Amygdala (tissue), 56 donors: ENCODE results near the gene ARNT2.

Experiments used
- DNase-seq, 56 donors: peaks; one replicate each; lab custom pipeline; 2025; lab: John Stamatoyannopoulos, UW

Gene ARNT2

GRCh38 chr15:80607287-80607980, 203.3 kb downstream of the ARNT2 start:
- DNase-seq, result no peak

- DNase-seq, result no peak
Measured at GRCh38 chr15:80608688-80609087, 204.5 kb downstream of the ARNT2 start.

GRCh38 chr15:80609091-80609490, 204.9 kb downstream of the ARNT2 start:
- DNase-seq, result no peak

GRCh38 chr15:80609512-80609946, 205.3 kb downstream of the ARNT2 start:
- no peak for DNase-seq

DNA sequence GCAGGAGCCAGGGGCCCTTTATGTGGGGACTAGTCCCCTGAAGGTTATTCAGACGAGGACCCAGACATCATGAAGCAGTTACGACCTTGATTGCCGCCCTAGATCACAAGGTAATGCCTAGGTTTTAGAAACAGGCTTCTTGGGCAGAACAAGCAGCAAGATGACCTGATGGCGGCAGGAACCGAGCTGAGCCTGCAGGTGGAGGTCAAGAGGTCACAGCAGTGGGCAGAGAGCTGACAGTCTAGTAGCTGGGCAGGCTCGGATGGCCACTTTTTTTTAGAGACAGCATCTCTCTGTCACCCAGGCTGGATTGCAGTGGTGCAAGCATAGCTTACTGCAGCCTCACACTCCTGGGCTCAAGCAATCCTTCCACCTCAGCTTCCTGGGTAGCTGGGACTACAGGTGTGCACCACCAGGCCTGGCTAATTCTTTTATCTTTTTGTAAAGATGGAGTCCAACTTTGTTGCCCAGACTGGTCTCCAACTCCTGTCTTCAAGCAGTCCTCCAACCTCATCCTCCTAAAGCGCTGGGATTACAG, 207.4 kb downstream of the ARNT2 start:
- DNase-seq, result no peak

- no peak for DNase-seq
Measured at GRCh38 chr15:80612118-80612823, 208.1 kb downstream of the ARNT2 start.

GRCh38 chr15:80613762-80614365, 209.7 kb downstream of the ARNT2 start:
- DNase-seq, result no peak

- no peak for DNase-seq
Measured at GRCh38 chr15:80614711-80615360, 210.7 kb downstream of the ARNT2 start.

DNA sequence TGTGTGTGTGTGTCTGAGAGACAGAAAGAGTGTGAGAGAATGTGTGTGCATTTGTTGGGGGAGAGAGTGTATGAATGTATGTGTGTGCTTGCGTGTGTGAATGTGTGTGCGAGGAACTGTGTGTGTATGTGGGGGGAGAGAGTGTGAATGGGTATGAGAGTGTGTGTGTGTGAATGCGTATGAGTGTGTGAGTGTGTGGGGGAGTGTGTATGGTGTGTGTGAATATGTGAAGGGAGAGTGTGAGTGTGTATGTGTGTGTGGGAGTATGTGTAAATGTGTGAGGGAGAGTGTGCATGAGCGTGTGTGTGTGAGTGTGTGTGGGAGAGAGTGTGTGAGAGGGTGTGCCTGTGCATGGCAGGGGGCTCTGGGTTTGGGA, 211.2 kb downstream of the ARNT2 start:
- no peak for DNase-seq

GRCh38 chr15:80615783-80616391, 211.7 kb downstream of the ARNT2 start:
- DNase-seq, result peak in 1 of 56 donors; percentile 1

DNA sequence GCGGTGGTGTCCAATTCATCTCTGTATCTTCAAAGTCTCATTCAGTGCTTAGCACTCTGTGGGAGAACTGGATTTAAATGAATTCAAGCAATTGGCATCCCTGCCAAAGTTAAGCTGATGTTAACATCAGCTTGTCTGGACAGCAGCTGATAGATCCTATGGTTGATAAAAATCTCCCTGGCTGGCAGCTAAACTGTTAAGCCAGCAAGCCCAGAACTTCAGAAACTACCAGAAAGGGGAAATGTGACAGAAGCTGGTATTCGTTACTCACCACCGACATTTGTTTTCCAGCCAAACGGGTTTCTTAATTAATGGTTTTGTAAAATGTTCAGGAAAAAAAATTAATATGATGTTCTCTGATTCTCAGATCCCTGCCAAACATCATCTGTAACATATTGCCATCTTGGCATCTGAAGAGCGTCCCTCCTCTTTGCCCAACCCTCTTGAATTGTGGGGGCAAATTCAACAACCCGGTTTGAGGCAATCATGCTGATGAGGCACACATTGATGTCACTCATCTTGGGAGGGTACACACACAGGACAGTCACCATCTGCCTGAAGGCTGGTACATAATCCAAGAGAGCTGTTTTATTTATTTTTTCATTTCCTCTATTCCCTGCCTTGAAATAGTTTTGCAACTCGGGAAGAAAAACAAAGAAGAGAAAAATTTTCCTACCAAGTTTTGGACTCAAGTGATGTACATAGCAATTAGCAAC, 214.7 kb downstream of the ARNT2 start:
- peak in 1 of 56 donors; percentile 15 for DNase-seq

DNA sequence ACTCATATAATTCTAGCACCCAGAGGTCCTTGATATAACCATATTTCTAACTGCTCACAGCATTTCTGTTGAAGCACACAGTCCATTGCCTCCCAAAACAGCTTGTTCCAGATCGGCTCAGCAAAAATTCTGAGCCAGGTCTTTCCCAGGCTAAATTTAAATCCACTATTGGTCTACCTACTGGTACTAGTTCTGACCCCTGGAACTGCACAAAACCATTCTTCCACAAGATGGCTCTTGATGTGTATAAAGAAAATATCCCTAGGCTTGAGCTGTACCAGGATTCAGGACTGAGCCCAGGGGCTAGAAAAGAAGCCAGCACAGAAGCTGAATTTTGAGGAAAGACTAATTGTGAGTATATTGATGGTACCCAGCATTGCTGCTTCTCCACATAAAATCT, 215.5 kb downstream of the ARNT2 start:
- no peak for DNase-seq

- no peak for DNase-seq
Measured at GRCh38 chr15:80620141-80620540, 216.0 kb downstream of the ARNT2 start.

DNA sequence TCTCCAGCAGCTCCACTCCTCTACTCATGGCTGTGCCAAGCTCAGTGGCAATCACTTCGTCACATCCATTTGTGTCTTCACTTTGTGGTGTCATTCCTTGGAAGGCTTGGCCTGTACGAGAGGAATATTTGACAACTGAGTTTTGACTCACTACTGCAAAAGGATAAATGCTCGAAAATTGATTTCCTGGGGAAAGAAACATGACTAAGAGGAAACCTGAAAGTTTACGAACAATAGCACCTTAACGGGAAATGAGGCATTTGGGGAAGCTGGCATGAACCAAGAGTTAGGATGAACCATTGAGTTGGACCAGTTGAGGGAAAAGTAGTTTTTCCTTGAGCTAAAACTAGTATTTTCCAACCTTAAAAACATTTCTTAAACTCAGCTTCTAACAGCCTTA, 216.7 kb downstream of the ARNT2 start:
- DNase-seq, result no peak

DNA sequence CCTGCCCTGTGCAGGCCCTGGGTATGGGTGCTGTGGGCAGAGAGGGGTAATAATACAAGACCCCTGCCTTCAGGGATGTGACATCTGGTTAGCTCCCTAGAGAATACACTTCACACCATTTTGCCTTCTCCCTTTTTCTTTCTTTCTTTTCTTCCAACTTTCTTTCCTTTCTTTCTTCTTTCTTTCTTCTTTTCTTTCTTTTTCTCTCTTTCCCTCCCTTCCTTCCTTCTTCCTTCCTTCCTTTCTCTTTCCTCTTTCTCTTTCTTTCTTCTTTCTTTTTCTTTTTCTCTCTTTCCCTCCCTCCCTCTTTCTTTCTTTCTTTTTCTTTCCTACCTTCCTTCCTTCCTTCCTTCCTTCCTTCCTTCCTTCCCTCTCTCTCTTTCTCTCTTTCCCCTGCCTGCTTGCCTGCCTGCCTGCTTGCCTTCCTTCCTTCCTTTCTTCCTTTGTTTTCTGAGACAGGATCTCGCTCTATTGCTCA, 222.5 kb downstream of the ARNT2 start:
- DNase-seq, result no peak

GRCh38 chr15:80629355-80629754, 225.2 kb downstream of the ARNT2 start:
- no peak for DNase-seq

- DNase-seq, result no peak
Measured at GRCh38 chr15:80630981-80631380, 226.8 kb downstream of the ARNT2 start.

DNA sequence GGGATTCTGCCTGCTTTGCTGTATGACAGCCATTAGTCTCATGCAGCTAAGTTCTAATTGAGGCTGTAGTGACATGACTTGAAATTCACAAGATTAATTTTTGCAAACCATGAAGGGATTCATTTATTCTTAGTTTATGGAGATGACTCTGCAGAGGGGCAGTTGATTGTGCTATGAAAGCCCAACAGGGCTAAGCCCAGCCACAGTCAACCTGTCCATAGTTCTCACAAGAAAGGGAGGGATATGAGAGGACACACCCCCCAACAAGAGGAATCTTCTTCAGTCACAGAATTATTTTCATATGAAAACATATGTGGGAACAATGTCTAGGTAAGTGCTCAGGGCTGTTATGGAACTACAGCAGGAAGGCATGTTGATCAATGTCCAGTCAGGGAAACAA, 229.0 kb downstream of the ARNT2 start:
- DNase-seq, result no peak

DNA sequence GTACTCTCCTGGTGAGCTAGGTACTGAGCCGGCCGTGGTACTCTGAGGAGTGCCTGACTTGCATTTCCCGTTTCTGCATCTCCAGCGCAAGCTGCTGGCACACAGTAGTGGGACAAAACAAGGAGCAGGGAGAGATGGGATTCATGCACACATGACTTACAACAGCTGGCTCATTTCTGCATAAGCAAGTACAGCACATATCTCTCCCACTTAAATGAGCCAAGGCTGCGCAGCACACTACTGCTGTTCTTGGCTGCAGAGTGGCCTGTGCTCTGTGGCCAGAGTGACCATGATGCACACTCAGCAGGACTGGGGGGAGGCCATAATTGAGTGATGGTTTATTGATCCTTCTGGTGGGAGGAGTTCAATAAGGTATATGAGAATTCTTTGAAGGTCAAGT, 231.8 kb downstream of the ARNT2 start:
- no peak for DNase-seq

DNA sequence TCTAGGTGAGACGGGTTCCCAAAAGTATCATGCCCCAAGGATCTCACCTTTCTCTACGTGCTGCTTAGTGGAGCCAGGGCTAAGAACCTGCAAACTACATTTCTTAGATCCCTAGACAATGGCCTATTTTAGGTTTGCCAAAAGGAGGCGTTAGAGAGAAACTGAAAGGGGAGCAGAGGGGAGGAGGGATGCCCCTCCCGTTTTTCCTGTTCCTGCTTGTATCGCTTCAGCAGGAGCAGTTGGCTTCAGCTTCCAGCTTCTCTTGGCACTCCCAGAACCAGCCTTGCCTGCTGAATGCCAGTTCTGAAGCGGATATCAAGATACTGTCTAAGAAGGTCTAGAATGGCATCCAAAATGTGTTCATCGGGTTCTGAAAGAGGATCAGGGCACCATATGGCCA, 232.5 kb downstream of the ARNT2 start:
- no peak for DNase-seq
